Spleen (tissue), 11 donors: Measurements from ENCODE around the gene TOX3. TPM values are rescaled to one million over a fixed set of nuclear protein-coding genes. Genes with fewer than 3 reads are reported as not detected.

ENCODE experiments used
- DNase-seq: peaks from one replicate; pipeline ENCODE4 v3.0.0-alpha.2; 2020
- H3K27ac ChIP-seq, 8 donors: fragments of 200-600 bp; sonication (generic) in 7 of 8; 1 replicate in 4 of 8; 2 replicates in 4 of 8; pipeline versions ENCODE4 v1.5.0 to v1.8.0; 2016 to 2021; ENCODE audit warnings: inconsistent platforms in 4 of 8, mild to moderate bottlenecking in 4 of 8, moderate library complexity in 1 of 8
- H3K27me3 ChIP-seq, 7 donors: fragments of 200-600 bp; sonication (generic) in 6 of 7; replicated peaks in 1 of 7; 1 replicate in 4 of 7; 2 replicates in 3 of 7; pipeline versions ENCODE4 v1.5.0 to v1.8.0; 2016 to 2021; ENCODE audit warnings: inconsistent platforms in 3 of 7, mild to moderate bottlenecking in 1 of 7
- H3K36me3 ChIP-seq, 6 donors: fragments of 200-600 bp; sonication (generic) in 5 of 6; 1 replicate in 4 of 6; 2 replicates in 2 of 6; pipeline versions ENCODE4 v1.5.0 to v1.8.0; 2016 to 2021; ENCODE audit warnings: inconsistent platforms in 2 of 6
- H3K4me1 ChIP-seq, 6 donors: fragments of 200-600 bp; sonication (generic) in 5 of 6; 1 replicate in 3 of 6; 2 replicates in 3 of 6; pipeline versions ENCODE4 v1.5.0 to v1.8.0; 2016 to 2021; ENCODE audit warnings: inconsistent platforms in 3 of 6
- H3K4me3 ChIP-seq, 8 donors: fragments of 200-600 bp; sonication (generic) in 7 of 8; 1 replicate in 4 of 8; 2 replicates in 4 of 8; pipeline versions ENCODE4 v1.5.0 to v1.8.0; 2016 to 2021; ENCODE audit warnings: inconsistent platforms in 4 of 8, mild to moderate bottlenecking in 4 of 8, moderate library complexity in 2 of 8
- H3K9me3 ChIP-seq, 8 donors: fragments of 200-600 bp; sonication (generic) in 7 of 8; 1 replicate in 4 of 8; 2 replicates in 4 of 8; pipeline versions ENCODE4 v1.5.0 to v1.8.0; 2016 to 2021; ENCODE audit warnings: inconsistent platforms in 4 of 8
- POLR2A ChIP-seq, 3 donors: fragments of 450-650 bp; IDR thresholded peaks; one replicate each; pipeline ENCODE4 v1.5.1; 2017; ENCODE audit warnings: antibody characterized with exemption in 3 of 3, mild to moderate bottlenecking in 1 of 3
- POLR2AphosphoS5 ChIP-seq, 3 donors: sonication (generic); formaldehyde crosslinking; IDR thresholded peaks; one replicate each; pipeline ENCODE4 v1.5.1; 2017; ENCODE audit warnings: antibody characterized with exemption in 3 of 3
- WGBS, 5 donors: extraction: QIAGEN DNeasy Blood & Tissue Kit in 3 of 5; methylation state at CpG; one replicate each; pipeline versions ENCODE4 v1.1.5 to v1.1.7; 2013 to 2018; 5-methylcytosine and 5-hydroxymethylcytosine counted together
- intact Hi-C: fragments of 100-400 bp; cut with DNase I; formaldehyde crosslinking; loops from one replicate; pipeline ENCODE4 v1.15.0; 2023; ENCODE audit warnings: low total_unique reads
- polyA plus RNA-seq, 3 donors: library from polyadenylated mRNA; stranded (reverse); fragments of 200-250 nt; gene quantifications; one replicate each; pipeline ENCODE4 v1.2.1, GENCODE V29; 2013
- total RNA-seq, 7 donors: library from RNA; depleted of rRNA in 3 of 7; stranded (reverse); fragments of >200 nt in 3 of 7; fragmentation: NEBNext Ultra II Directional in 4 of 7; extraction: Animal tissue kit (Norgen Biotek cat#: 25700) in 4 of 7; gene quantifications; one replicate each; pipeline versions ENCODE4 v1.1.0 to v1.2.1, GENCODE V29; 2016 to 2021
- TF ChIP-seq, protein P1 (sequence below), 11 experiments: fragments of 200-600 bp in 7 of 11; fragments of 450-650 bp in 4 of 11; sonication (generic) in 4 of 11; IDR thresholded peaks in 8 of 11; conservative IDR thresholded peaks in 3 of 11; 1 replicate in 7 of 11; 2 replicates in 4 of 11; pipeline versions ENCODE4 v1.4.0 to v1.8.0; 2016 to 2021; ENCODE audit warnings: antibody characterized with exemption in 11 of 11, inconsistent platforms in 4 of 11, mild to moderate bottlenecking in 1 of 11
- donor health status: healthy with polysubstance abuse.
- donor health status: DM: no; HTN: no; CAD: no; lungs with moderate emphysema.
- donor health status: DM: no; HTN: no; CAD: no.
- donor health status: Bipolar disorder and iron deficiency.
- donor health status: healthy.
- donor health status: DM: no; HTN: no; CAD: no.
- donor health status: DM: yes; HTN: yes; CAD: no.

The TOX3 gene
- total and polyA plus RNA-seq, 10 donors = 0.03 to 0.11 TPM; not detected in 8

DNA sequence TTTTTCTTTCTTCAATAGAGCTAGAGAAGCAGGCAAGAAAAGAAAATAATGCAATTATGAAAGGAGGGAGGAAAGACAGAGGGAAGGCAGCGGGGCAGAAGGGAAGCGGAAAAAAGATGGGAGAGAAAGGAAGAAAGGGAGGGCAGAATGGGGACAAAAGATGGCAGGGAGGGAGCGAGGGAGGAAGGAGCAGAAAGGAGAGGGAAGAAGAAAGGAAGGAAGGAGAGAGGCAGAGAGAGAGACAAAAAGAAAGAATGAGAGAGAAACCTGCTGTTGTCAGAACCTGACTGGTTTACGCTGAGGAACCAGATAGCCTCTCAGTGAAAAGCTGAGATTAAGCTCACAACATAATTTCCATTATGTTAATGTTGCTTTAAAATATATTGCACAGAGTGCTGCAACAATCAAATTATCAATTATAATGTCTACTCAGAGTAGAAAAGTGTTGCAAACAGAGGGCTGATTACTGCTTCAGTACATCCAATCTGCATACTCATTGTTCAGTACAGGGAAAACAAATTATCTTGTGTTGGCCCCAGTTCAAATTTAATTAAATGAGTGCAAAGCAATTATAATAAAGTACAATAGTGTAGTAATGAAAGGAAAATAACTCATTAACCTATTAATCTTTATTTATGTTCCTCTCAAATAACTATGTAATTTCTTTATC is 32.0 kb upstream of the TOX3 start:
- H3K4me3 ChIP-seq = no peak overlapping the region
- TF ChIP-seq POLR2A (IDR thresholded peaks at IDR 0.05) (no peak), POLR2AphosphoS5 (IDR thresholded peaks at IDR 0.05) (no peak)
- TF ChIP-seq, protein P1, sequence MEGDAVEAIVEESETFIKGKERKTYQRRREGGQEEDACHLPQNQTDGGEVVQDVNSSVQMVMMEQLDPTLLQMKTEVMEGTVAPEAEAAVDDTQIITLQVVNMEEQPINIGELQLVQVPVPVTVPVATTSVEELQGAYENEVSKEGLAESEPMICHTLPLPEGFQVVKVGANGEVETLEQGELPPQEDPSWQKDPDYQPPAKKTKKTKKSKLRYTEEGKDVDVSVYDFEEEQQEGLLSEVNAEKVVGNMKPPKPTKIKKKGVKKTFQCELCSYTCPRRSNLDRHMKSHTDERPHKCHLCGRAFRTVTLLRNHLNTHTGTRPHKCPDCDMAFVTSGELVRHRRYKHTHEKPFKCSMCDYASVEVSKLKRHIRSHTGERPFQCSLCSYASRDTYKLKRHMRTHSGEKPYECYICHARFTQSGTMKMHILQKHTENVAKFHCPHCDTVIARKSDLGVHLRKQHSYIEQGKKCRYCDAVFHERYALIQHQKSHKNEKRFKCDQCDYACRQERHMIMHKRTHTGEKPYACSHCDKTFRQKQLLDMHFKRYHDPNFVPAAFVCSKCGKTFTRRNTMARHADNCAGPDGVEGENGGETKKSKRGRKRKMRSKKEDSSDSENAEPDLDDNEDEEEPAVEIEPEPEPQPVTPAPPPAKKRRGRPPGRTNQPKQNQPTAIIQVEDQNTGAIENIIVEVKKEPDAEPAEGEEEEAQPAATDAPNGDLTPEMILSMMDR (IDR thresholded peaks at IDR 0.05 in 8 of 11, conservative IDR thresholded peaks at IDR 0.05 in 3 of 11) = no peak
- no peaks in the 10 kb centered on the region for H3K36me3 ChIP-seq
- H3K4me1 ChIP-seq = no peaks in the 10 kb centered on the region
- no peaks in the 10 kb centered on the region for H3K27me3 ChIP-seq
- no peaks in the 10 kb centered on the region for H3K9me3 ChIP-seq
- DNase-seq = no peak
- 73 to 84% (median 82%) methylated on average over 4 of the region's 4 CpGs for WGBS, 5 donors
- intact Hi-C loops = no loop called here
- no peak overlapping the region for H3K27ac ChIP-seq

DNA sequence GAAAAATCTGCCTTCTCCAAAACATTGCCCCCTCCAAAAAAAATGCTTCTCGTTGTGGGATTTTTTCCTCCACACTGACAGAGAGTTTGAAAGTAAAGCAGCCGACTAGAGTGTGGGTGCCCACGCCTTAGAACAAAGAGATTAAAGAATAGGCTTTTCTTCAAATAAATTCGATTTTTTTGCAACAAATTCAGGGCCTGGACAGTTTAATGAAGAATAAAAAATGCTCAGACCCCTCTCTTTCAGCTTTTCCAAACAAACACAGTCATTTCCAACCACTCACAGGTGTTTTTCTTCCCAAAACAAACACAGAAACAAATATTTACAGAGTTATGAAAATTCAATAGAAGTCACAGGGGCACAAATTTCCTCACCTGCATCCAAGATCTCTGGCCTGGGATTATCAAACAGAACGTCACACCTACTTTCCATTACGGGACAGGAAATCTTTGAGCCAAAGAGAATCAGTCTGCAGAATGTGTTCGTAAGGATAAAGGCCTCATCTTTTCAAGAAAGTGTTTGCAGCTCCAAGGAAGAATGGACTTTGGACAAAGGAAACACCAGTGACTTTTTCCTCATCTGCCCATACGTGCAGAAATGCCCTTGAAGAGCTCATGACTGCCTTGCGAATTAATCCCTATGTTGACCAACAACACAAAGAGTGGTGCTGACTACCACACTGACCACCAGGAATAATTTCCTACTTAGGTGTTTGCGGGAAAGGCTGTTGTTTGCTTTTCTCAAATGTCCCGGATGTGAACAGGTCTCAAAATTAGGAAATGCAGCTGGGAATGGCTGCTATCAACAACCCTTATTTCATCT is 31.3 kb upstream of the TOX3 start:
- Histone ChIP-seq H3K4me1 (no peaks in the 10 kb centered on the region), H3K4me3 (no peak overlapping the region), H3K27ac (no peak overlapping the region), H3K27me3 (no peaks in the 10 kb centered on the region), H3K9me3 (no peaks in the 10 kb centered on the region), H3K36me3 (no peaks in the 10 kb centered on the region)
- DNase-seq = no peak
- WGBS, 5 donors = 64 to 73% (median 67%) methylated on average over 11 of the region's 11 CpGs
- intact Hi-C loops = no loop called here
- TF ChIP-seq POLR2A (IDR thresholded peaks at IDR 0.05) (no peak), POLR2AphosphoS5 (IDR thresholded peaks at IDR 0.05) (no peak)
- TF ChIP-seq, protein P1 (IDR thresholded peaks at IDR 0.05 in 8 of 11, conservative IDR thresholded peaks at IDR 0.05 in 3 of 11) = no peak

DNA sequence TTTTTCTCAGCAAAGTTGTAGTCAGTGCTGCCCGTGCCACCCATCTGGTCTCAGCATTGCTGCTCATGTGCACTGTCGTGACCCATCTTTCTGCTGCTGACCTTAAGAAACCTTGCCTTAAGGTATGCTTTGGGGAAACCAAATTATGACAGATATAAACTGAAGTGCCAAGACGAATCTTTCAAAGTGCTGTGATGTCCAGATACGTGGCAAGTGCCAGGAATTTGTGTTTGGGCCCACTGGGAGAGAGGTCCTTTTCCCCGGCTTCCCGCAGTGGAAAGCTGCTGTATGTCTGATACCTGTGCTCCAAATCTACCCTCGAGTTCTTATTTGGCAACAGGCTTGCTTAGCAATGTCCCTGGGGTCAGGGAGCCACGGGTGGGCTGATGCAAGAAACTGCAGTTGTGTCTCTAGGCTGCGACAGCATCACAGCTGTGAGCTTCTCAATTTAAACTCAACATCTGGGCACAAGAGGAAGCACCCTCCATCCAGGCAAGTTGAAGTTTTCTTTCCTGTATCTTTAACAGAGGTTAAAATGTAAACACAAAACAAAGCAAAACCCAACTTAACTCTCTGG is 30.3 kb upstream of the TOX3 start:
- Histone ChIP-seq H3K36me3 (no peaks in the 10 kb centered on the region), H3K27me3 (no peaks in the 10 kb centered on the region), H3K4me1 (no peaks in the 10 kb centered on the region), H3K4me3 (no peak overlapping the region), H3K27ac (no peak overlapping the region), H3K9me3 (no peaks in the 10 kb centered on the region)
- 66 to 81% (median 69%) methylated on average over 9 of the region's 9 CpGs for WGBS, 5 donors
- intact Hi-C loops = no loop called here
- DNase-seq = no peak
- TF ChIP-seq, protein P1 (IDR thresholded peaks at IDR 0.05 in 8 of 11, conservative IDR thresholded peaks at IDR 0.05 in 3 of 11) = no peak
- TF ChIP-seq POLR2A (IDR thresholded peaks at IDR 0.05) (no peak), POLR2AphosphoS5 (IDR thresholded peaks at IDR 0.05) (no peak)
